ENCODE results near the gene CYB5R3.

- TF ChIP-seq POLR2A (IDR thresholded peaks at IDR 0.05) (no peak), CTCF (IDR thresholded peaks at IDR 0.05) (peak in 2 of 6 experiments; percentile 13 to 17)
Observed at GRCh38 chr22:42584364-42584940, 64.7 kb downstream of the CYB5R3 start.

All from thyroid gland (tissue), 4 donors.